Activated naive CD4-positive, alpha-beta T cell treated with Interleukin-2 at 50 U/mL for 16 hours (primary cell): ENCODE data around the gene CPNE2.
"Not testable (repeated sequence)": the region's sequence is repeated elsewhere in the genome, so short reads cannot be mapped to it uniquely, and the experiment has no call there.

Experiments used
- DNase-seq: peaks from one replicate; pipeline ENCODE4 v3.0.0-alpha.2; 2020

The CPNE2 gene

DNA sequence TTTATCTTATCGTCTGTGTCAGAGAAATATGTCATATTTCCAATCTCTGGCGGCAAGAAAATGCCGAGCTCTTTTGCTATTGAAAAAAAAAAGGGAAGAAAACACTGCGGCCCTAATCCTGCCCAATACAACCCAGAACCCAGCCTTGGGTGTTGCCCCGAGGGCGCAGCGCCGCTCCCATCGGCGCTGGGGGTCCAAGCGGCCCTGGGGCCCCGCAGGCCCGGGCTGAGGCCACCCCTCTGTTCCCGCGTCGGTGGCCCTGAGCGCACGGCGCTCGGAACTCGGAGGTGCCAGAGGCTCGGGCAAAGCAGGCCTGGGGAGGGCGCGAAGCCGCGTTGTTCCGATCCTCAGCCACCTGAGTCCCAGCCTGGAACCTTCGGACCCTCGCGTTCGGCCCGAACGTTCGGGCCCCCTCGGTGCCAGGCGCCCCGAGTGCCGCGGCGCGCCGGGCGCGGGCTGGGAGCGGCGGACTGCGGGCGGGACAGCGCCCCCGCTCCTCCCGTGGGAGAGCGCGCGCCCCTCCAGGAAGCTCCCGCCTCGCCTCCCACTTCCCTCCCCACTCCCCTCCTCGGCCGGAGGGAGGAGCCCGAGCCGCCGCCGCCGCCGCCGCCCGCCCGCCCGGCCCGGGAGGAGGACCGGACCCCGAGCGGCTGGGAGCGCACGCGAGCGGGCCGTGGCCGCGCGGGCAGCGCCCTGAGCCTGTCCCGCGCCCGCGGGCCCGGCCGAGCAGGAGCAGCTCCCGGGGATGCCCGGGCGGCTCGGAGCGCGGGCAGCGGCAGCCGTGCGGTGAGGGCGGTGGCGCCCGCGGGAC lies at the start of gene CPNE2:
Gene CPNE2 (plus strand): TSS at position 609 of the 811 bp plus-strand sequence. CDS start 18,160 bp downstream, outside the sequence.
- peak; percentile 11 for DNase-seq

DNA sequence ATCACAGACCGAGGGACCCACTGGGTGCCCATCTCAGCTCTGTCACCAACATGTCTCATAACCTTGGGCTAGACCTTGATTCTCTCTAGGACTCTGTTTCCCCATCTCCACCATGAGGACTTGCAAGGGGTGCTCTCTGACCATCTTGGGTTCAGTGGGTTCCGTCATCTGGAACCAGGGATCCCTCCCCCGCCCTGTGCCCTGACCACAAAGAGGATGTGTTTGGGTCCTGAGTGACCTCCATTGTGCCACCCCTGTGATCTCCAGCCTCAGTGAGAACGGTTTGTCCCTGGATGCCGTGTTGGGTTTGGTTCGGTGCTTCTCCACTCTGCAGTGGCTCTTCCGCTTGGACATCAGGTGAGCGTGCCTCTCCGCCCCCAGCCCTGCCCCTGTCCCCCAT lies 49.1 kb upstream of the CPNE2 start:
- no peak for DNase-seq

DNA sequence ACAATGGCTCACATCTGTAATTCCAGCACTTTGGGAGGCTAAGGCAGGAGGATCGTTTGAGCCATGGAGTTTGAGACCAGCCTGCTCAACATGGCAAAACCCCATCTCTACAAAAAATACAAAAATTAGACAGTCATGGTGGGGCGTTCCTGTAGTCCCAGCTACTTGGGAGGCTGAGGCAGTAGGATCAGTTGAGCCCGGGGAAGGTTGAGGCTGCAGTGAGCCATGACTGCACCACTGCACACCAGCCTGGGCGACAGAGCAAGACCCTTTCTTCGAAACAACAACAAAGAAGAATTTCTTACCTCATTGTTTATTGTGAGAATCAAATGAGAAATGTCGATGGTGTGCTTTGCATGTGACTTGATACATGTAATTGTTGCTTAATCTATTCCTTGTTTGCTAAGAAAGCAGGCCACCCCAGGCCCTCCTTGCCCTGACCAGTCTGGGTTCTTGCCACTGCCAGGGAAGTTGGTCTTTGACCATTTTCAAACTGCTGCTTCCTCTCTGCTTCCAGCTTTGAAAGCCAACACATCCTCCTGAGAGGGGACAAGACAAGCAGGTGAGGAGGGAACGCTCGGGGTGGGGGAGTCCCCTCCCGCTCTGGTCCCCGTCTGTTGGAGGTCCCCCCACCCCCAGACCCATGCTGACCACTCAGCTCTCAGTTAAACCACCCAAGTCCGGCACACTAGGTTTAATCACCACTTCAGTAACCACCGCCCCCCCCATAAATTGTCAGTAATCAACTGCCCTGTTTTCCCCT lies 47.3 kb upstream of the CPNE2 start:
- no peak for DNase-seq

DNA sequence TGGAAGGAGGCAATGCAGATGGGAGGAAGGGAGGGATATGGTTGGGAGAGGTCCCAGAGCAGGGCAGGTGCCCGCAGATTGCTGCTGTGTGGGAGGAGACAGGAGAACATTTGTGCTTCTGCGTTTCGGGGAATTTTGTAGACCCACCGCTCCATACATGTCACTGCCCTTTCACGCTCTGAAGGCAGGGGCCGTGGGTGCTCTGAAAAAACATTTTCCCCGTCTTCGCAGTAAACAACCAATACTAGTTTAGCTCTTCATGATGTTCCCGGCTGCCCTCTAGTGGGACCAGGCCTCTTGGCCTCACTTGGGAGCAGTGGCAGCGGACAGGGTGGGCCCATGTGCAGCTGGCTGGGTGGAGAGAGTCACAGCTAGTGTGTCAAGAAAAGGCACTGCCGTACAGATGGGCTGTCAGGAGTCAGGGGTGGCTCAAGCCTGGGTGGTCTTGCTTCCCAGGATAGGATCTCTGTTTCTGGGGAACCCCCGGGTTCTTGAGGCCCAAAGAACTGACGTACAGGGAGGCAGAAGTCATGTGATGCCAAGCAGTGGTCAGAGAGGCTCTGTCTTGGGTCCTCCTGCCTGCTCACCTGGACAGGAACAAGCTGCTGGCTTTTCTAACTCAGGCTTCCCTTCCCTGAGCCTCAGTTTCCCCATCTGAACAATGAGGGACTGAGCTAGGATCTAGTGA lies 46.5 kb upstream of the CPNE2 start:
- peak; percentile 9 for DNase-seq

DNA sequence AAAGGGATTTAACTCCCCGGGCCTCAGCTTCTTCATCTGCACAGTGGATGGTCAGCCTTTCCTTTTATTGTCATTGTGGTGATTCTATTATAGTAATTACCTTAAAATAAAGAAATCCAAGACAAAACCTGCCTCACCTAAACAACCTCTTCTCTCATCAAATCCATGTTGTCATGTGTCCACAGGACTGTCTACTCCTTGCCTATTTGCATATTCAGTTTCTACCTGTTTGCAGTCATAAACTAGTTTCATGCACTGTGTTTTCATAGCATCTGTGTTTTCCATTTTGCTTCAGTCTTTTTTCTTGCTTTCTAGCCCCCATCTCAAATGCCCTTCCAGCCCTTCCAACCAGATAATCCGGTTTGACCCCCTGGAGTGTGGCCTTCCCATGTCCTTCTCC lies 44.3 kb upstream of the CPNE2 start:
- DNase-seq = no peak

DNA sequence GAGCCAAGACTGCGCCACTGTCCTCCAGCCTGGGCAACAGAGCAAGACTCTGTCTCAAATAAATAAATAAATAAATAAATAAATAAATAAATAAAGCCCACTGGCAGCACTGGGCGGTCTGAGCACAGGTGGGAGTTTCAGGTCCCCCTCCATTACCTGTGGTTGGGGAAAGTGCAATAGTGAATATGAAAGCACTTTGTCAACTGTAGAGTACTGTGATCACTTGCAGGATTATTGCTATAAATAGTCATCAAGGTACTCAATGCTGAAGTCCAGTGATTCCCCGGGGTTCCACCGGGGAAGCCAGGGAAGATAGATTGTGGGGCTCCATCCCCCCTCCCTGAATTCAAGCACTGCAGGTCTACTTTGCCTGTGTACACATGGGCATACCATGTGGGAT lies 42.7 kb upstream of the CPNE2 start:
- no peak for DNase-seq

DNA sequence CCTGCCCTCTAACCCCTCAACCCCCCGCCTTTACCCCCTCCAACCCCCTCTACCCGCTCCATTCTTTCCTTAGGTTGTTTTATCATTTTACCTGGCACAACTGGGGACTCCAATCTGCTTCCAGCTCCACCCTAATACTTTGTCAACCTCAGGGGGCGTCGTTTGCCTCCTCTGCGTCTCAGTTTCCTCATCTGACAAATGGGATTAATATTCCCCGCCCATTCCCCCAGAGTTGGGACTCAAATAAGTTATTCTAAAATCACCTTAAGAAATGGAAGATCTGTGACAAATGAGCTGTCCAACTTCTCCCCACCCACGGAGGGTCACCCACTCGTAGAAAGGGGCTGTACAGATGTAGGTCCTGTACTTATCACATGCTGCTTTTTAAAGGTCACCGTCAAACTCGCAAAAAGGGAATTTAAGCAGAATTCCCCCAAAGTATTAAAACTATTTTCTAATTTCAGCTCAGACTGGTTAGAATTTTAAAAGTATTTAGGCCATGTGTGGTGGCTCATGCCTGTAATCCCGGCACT lies 40.6 kb upstream of the CPNE2 start:
- peak; percentile 23 for DNase-seq

DNA sequence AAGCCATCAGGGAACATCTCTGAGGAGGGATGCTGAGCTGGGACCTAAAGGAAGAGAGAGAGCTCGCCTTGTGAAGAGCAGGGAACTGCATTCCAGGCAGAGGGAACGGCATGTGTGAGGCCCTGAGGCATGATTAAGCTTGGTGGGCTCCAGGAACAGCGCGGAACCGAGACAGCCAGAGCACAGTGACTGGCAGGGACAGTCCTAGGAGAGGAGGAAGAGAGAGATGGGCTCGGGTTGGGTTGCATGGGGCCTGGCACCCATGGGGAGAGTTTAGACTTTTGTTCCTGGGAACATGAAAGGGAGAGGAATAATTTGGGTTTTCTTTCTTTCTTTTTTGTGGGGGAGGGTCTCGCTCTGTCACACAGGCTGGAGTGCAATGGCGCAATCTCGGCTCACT lies 39.2 kb upstream of the CPNE2 start:
- DNase-seq = no peak

DNA sequence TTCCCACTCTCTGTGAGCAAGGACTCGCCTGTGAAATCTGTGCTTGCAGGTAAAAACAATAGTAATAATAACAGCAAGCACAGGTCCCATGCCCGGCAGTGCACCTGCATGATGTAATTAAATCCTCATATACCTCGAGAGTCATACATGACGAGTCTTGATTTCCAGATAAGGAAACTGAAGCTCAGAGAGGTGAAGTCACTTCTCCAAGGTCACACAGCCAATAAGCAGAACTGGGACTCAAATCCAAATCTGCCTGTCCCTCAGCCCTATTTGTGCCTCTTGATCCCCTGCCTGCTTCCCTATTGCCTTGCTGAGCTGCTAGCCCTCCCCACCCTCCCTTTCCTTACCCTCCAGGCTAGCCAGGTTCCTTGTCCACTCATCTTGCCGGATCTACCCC lies 38.0 kb upstream of the CPNE2 start:
- DNase-seq = no peak

DNA sequence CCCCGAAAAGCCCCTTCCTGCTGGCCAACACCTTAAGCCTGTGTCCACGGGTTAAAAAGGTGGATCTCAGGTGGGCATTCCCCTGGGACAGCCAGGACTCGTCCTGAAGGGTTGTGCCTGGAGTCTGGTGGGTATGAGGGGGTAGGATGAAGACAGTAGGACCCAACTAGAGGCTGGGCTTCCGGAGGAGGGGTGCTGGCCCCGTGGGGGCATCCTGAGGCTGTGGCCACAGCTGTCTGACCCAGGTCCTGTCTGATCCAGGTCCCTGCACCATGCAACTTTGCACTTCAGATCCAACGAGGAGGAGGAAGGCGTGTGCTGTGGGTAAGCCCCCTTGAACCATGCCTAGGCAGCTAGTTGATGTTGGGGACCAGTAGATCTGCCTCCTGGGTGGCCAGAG lies 37.6 kb upstream of the CPNE2 start:
- DNase-seq = no peak

DNA sequence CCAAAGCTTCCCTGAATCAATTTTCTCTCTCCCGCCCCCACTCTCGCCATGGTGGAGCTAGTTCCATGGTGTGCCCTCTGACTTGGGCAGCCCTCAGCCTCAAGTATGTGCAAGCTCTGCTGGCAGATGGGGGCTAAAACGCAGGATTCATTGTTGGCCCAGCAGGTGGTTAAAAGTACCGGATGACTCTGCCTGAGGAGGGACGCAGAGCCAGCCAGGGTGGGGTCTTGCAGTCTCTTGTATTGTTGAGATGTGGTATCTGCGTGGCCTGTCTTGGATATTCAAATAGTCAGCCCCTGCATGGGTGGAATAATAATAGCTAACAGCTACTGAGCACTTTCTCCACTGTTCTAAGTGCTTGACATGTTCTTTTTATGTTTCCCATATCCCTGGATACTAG lies 36.7 kb upstream of the CPNE2 start:
- no peak for DNase-seq

DNA sequence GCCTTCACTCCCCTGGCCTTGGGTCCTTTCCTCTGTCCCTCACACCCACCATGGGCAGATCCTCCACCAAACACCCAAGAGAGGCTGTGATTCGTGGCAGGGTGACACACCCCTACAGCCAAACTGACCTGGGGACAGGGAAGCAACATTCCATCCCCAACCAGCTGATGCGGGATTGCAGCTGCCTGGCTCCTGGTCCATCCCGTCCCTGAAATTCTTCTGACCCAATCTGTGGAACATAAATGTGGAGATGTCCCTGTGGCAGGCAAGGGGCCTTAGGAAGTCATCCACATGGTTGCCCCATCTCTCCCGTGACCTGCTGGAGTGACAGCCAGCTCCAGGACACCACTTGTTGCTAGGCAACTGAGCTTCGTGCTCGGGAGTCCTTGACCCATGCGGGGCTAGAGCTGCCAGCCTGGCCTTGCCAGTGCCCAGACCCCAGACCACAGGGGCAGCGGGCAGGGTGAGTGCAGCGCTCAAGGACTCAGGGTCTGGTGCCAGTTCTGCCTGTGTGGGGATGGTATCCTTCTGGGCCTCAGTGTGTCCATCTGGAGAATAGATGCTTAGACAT lies 34.0 kb upstream of the CPNE2 start:
- DNase-seq = no peak

DNA sequence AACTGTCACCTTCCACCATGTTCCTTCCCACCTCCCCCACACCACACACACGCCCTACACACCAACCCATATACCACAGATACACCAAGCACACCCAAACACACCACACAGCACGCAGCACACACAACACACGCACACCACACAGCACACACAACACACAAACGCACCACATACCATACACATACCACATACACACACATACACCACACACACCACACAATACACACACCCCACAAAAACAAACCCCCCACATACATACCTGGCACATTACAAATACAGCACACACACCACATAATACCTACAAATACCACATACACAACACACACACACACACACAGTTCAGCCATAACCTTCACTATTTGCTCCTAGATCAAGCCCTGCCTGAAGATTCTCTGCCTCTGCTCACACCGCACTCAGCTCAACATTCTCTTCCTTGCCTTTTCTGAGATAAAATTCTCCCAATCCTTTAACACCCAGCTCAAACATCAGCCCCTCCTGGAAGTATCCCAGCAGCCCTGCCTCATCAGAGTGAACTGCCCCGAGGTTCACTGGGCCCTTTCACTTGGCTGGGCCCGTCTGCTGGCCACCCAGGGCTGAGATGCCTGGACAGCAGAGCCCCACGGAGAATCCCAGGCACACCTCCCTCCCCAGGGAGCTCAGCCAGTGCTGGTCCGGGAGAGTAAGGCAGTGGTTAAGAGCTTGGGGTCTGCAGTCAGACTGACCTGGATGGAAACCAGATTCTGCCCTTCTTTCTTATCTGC lies 31.9 kb upstream of the CPNE2 start:
- DNase-seq = no peak

DNA sequence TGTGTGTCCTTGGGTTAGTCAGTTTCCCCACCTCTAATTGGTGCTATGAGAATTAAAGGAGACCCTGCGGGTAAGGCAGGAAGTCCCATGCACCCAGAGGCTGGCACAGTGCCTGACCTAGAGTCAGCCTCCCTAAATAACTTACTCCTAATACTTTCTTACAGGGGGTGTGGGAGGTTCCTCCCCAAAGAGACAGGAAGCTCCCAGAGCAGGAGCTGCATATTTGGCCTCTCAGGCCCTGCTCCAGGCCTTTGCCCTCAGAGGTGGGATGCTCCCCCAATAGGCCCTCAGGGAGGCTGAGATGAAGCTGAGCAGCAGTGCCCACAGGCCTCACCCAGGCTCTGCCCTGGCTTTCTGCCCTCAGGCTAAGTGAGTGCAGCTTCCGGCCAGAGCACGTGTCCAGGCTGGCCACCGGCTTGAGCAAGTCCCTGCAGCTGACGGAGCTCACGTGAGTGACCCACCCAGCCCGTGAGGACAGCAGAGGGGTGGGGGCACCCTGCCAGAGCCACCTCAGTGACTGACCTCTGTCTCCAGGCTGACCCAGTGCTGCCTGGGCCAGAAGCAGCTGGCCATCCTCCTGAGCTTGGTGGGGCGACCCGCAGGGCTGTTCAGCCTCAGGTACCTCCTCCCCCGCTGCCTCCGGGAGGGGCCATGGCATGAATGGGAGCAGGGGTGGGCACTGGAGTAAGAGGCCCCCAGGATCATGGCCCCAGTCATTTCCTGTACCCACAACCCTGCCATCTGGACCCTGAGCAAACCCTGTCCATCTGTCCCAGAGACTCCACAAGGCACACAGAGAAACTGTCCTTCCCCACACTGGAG lies 31.1 kb upstream of the CPNE2 start:
- DNase-seq = no peak

DNA sequence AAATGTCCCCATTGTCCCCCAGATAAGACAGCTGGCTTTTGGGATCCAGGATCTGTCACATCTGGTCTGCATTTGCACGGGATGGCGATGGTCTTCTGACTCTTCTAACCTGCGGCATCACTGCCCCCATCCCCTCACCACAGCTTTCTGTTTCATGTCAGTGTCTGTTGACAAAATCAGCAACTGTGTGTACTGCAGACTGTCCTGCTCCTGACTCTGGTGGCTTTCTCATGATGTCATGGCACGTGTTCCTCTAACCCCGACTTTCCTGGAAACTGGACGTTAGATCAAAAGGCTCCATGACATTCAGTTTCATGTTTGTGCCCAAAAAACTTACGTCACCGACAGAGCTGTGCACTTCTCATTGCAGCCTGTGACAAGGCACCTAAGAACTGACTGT lies 30.1 kb upstream of the CPNE2 start:
- no peak for DNase-seq

DNA sequence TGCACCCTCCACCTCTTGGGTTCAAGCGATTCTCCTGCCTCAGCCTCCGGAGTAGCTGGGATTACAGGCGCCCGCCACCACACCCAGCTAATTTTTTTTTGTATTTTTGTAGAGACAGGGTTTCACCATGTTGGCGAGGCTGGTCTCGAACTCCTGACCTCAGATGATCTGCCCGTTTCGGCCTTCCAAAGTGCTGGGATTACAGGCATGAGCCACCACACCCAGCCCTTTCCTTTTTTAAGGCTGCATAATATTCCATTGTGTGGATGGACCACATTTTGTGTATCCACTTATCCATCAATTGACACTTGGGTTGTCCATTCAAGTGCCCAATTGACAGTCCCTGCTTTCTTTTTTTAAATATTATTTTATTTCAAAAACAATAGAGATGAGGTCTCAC lies 29.2 kb upstream of the CPNE2 start:
- not testable (repeated sequence) for DNase-seq

DNA sequence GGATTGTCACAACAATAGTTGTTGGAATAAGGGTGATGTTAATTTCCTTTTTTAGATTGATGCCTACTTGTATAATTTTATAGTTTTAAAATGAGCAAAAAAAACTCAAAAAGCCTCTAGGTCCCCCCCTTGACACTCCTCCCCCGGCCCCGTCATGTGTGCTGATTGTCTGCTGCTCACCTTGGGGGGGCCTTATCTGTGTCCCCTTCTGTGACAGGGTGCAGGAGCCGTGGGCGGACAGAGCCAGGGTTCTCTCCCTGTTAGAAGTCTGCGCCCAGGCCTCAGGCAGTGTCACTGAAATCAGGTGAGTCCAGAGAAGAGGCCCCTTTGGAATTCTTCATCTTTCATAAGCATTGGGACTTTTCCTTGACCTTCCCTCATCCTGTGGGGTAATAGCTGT lies 27.4 kb upstream of the CPNE2 start:
- DNase-seq = no peak

DNA sequence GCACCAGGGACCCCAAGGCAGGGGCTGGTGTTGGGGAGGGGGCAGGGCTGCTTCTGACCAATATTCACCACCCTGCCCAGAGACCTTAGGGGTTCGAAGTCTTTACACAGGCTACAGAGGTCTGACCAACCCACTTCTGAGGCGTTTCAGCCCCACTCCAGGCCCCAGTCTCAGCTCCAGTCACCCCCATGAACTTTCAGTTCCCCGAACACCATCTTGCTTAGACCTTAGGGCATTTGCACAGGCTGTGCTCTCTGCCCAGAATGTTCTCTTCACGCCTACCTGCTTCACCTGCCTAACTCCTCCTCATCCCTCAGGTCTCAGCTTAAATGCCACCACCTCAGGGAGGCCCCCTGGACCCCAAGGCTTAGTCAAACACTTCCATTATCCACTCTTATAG lies 25.8 kb upstream of the CPNE2 start:
- no peak for DNase-seq

DNA sequence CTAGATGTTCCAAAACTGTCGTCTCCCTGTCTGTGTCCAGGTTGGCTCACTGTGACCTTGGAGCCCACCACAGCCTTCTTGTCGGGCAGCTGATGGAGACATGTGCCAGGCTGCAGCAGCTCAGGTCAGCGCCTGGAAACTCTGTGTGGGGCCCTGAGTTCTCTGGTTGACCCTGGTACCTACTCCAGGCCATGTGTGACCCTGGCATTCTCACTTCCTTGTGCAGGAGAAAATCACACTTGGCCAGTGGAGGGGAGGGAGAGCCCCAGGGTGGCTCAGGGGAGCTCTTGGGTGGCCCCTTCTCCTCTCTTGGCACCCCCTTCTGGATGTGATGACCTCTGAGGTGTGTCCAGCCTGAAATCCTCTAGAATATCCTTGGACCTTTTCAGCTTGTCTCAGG lies 25.0 kb upstream of the CPNE2 start:
- DNase-seq = no peak

DNA sequence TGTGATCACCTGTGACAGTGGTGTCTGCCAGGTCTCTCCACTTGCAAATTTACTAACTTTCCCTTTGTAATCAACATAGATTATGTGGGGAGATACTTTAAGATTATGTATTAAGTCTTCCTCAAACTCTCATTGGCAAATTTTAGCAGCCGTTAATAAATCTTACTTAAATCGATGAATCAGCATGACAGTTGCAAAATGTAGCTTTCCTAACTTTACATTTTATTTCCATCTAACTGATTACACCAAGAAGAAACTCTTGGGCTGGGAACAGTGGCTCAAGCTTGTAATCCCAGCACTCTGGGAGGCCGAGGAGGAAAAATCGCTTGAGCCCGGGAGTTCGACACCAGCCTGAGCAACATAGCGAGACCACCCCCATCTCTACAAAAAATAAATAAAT lies 23.3 kb upstream of the CPNE2 start:
- no peak for DNase-seq

DNA sequence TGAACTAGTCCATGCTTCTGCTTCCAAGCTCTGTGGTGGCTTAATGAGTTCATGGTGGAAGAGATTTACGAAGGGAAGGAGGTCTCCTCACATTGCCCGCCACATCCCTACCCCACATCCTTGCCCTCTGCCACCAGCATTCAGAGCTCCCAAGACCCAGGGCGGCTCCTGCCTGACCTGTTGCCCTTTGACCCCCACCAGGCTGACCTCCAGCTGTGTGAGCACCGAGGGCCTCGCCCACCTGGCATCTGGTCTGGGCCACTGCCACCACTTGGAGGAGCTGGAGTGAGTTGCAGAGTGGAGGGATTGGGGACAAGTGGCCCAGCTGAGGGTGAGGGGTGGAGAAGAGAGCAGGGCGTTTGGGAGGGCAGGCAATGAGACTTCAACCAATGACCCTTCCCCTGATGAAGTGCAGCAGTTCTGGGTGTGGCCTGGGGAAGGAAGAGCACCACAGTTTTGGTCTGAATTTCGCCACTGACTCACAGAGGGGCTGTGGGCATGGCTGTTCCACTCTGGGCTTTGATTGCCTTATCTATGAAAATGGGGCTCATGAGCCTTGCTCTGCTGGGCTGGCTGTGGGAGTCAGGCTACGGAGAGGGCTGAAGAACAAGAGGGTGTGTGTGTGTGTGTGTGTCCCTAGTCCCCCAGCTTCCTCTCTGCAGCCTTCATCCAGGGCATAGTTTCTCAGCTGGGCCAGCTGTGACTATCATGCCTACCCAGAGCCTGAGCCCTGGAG lies 22.6 kb upstream of the CPNE2 start:
- no peak for DNase-seq
